Epithelial cell of proximal tubule (primary cell): ENCODE results near the gene SLC10A7. TPM values are rescaled to one million over a fixed set of nuclear protein-coding genes. Genes with fewer than 3 reads are reported as not detected.

Experiments used
- DNase-seq: peaks from one replicate; pipeline ENCODE4 v3.0.0-alpha.2; 2011; ENCODE audit warnings: low read depth
- H3K4me3 ChIP-seq: 2 replicates; pipeline ENCODE4 v1.5.1; 2011; ENCODE audit warnings: low read depth, mild to moderate bottlenecking, low read length
- CTCF ChIP-seq: conservative IDR thresholded peaks from 2 replicates; pipeline ENCODE4 v1.5.1; 2012; ENCODE audit warnings: low read depth, mild to moderate bottlenecking, low read length
- total RNA-seq: library from RNA; depleted of rRNA; stranded (reverse); fragments of >200 nt; gene quantifications from 2 replicates; pipeline ENCODE4 v1.2.3, GENCODE V29; 2015

The SLC10A7 gene
- total RNA-seq, 1 donor from 2014 or later = 3.8 TPM

DNA sequence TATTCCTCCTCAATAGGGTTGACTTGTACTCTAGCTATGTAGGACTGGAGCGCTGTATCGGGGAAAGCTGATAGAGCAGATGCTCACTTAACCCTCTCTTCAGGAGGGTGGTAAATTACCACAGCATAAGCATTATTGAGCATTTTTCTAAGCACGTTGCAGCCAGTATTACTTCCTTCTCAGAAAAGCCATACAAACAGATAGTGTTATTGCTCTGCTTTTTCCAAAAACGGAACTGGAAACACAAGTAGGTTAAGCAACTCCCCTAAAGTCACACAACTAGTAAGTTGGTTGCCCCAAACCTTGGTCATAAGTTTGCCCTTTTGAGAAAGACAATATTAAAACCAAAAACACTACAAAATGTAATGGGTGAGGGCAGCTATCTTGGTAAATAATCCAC, 233.5 kb downstream of the SLC10A7 start:
- DNase-seq = no peak
- no peak for TF ChIP-seq CTCF
- H3K4me3 ChIP-seq = no peak overlapping the region

DNA sequence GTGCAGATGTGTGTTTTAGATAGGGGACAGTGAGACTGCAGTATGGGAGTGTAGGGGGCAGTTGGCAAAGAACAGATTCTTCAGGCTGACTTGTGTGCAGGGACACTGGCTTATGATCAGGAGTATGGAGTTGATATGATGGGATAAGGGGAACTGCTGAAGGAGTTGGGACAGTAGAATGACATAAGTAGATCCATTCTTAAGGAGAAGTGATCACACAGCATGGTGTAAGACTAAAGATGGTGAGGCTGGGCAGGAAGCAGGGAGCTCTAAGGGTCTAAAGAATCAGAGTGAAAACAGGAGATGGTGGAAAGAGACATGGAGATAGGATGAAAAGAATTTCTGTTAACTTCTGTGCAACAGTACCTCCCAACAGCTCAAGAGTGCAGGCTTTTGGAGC, 236.7 kb downstream of the SLC10A7 start:
- no peak for TF ChIP-seq CTCF
- no peak for DNase-seq
- H3K4me3 ChIP-seq = no peak overlapping the region

- no peak for TF ChIP-seq CTCF
- H3K4me3 ChIP-seq = no peak overlapping the region
- DNase-seq = no peak
These were observed 237.7 kb downstream of the SLC10A7 start for GRCh38 chr4:146283758-146284651.

- DNase-seq = no peak
- H3K4me3 ChIP-seq = no peak overlapping the region
- TF ChIP-seq CTCF = no peak
These were observed 239.1 kb downstream of the SLC10A7 start for GRCh38 chr4:146282657-146283056.

DNA sequence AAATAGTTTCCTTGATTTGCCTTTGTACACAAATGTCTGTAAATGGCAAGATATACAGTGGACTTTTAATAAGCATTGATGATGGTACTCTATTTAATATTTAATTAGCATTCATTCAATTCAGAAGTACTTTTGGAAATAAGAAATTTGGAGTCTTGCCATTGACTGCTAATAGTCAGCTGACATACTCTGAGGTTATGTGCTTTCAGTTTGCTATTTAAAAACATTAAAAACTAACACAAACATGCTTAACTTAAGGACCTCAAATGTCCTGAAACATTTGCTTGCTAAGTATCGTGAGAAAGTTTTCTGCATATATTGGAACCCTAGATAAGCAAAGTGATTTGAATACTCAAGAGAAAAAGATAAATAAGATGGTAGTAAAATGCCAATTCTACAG, 242.8 kb downstream of the SLC10A7 start:
- H3K4me3 ChIP-seq = no peak overlapping the region
- DNase-seq = no peak
- no peak for TF ChIP-seq CTCF

GRCh38 chr4:146275370-146275769, 246.4 kb downstream of the SLC10A7 start:
- no peak for TF ChIP-seq CTCF
- no peak for DNase-seq
- H3K4me3 ChIP-seq = no peak overlapping the region

- H3K4me3 ChIP-seq = no peak overlapping the region
- TF ChIP-seq CTCF = no peak
- no peak for DNase-seq
These were observed 247.0 kb downstream of the SLC10A7 start for GRCh38 chr4:146274774-146275173.
